A549 treated with AZD9567 at 1 μM for 4 hours (cell line): ENCODE measurements around the gene AKAIN1. TPM values are rescaled to one million over a fixed set of nuclear protein-coding genes. Genes with fewer than 3 reads are reported as not detected.

Experiments used
- total RNA-seq: library from RNA; stranded (reverse); fragments of 200-300 nt; extraction: Qiagen RNA extraction; gene quantifications from 5 replicates; pipeline ENCODE4 v1.2.3, GENCODE V29; 2022; ENCODE audit not compliant: insufficient read depth

Gene AKAIN1
- not detected in 5 replicates for total RNA-seq

GRCh38 chr18:5197032-5197434, at the start of gene AKAIN1:
Gene AKAIN1 (minus strand): TSS chr18:5197257. CDS start chr18:5197053, 204 bp downstream.

Other genes starting within 250 kb of the AKAIN1 start
- 6.7 to 8.7 TPM (median 7.2 TPM) in 5 replicates for gene ZBTB14, start 98.5 kb upstream of the AKAIN1 start, total RNA-seq